ELF-1 (cell line): ENCODE measurements around the gene OR52J3.

Experiments used
- DNase-seq: peaks from one replicate; pipeline ENCODE4 v3.0.0-alpha.2; 2016; ENCODE audit warnings: low read depth, low spot score

OR52J3 gene

DNA sequence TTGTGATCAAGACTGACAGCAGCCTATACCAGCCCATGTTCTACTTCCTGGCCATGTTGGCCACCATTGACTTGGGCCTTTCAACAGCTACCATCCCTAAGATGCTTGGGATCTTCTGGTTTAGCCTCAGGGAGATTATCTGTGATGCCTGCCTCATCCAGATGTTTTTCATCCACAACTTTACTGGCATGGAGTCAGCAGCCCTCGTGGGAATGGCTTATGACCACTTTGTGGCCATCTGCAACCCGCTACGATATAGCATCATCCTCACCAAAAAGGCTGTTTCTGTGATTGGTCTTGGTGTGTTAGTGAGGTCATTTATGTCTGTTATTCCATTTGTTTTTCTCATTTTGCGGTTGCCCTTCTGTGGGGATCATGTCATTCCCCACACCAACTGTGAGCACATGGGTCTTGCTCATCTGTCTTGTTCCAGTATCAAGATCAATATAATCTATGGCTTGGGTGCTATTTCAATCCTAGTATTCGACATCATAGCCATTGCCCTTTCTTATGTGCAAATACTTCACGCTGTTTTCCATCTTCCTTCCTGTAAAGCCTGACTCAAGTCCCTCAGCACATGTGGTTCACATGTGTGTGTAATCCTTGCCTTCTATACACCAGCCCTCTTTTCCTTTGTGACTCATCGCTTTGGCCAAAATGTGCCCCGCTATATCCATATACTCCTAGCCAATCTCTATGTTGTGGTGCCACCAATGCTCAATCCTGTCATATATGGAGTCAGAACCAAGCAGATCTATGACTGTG is 46.7 kb downstream of the OR52J3 start:
- DNase-seq, result no peak

DNA sequence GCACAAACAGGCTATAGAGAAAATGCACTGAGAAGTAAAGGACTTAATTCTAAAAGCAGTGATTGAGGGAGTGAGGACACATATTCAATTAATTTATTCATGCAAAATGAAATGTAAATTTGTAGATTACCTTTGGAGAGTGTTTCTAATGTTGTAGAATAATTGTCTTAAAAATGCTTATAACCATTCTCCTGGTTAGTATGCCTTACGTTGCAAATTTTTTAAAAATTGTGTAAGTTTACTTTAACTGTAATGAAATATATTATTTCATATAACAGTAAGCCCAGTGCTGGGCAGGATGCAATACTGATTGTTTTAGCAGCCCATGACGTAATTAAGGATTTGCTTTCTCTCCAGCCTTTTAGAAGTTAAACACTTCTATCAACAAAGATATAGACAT is 49.7 kb downstream of the OR52J3 start:
- DNase-seq, result no peak
